ENCODE results near the gene ATP1B1. TPM values are rescaled to one million over a fixed set of nuclear protein-coding genes. Genes with fewer than 3 reads are reported as not detected.

The ATP1B1 gene
- total and polyA plus RNA-seq, 2 experiments from 2014 or later: 51.0 to 73.4 TPM

- Histone ChIP-seq H3K36me3 (ENCODE audit: insufficient read depth) (peaks cover 36% of the 10 kb centered on the region), H3K4me3 (no peak overlapping the region), H3K27me3 (ENCODE audit: insufficient read depth) (no peaks in the 10 kb centered on the region), H3K4me1 (ENCODE audit: insufficient read depth) (no peaks in the 10 kb centered on the region), H3K79me2 (replicated peaks; ENCODE audit: insufficient read depth) (peaks cover 16% of the 10 kb centered on the region), H4K20me1 (replicated peaks; ENCODE audit: insufficient read depth) (0 out of 2 replicates have a peak, but pooled peaks cover 6% of the 10 kb centered on the region), H2AFZ (no peak overlapping the region), H3K27ac (ENCODE audit: low read depth) (no peak overlapping the region), H3K9me2 (ENCODE audit: insufficient read depth) (no peaks in the 10 kb centered on the region), H3F3A (replicated peaks; ENCODE audit: low read depth) (no peaks in the 10 kb centered on the region), H3K4me2 (no peak overlapping the region)
- ATAC-seq (no peak), DNase-seq (ENCODE audit: low spot score) (no peak)
- no peak overlapping the region for H3K4me3 Mint-ChIP-seq
- no peak overlapping the region for H3K27ac Mint-ChIP-seq
- no peaks in the 10 kb centered on the region for H3K4me1 Mint-ChIP-seq
- no peak for TF ChIP-seq ETS1 (IDR thresholded peaks at IDR 0.05)
- TF ChIP-seq CREB1 (CRISPR knock-in tag; IDR thresholded peaks at IDR 0.05; ENCODE audit: low read depth): no peak
- no peak for TF ChIP-seq REST (IDR thresholded peaks at IDR 0.05; ENCODE audit: unreplicated experiment)
- no peak for TF ChIP-seq STAT1 (IDR thresholded peaks at IDR 0.05; ENCODE audit: unreplicated experiment)
- no peak for TF ChIP-seq EZH2 (IDR thresholded peaks at IDR 0.05; ENCODE audit: low read depth, unreplicated experiment)
- TF ChIP-seq NANOG (IDR thresholded peaks at IDR 0.05; ENCODE audit: borderline replicate concordance): no peak
- TF ChIP-seq EZH2phosphoT487 (IDR thresholded peaks at IDR 0.05; ENCODE audit: unreplicated experiment): no peak
- TF ChIP-seq POLR2AphosphoS5 (IDR thresholded peaks at IDR 0.05; ENCODE audit: low read depth): no peak
- no peak for TF ChIP-seq ZNF114 (CRISPR knock-in tag; IDR thresholded peaks at IDR 0.05)
- TF ChIP-seq ZNF462 (CRISPR knock-in tag; IDR thresholded peaks at IDR 0.05): no peak
- no peak for TF ChIP-seq ZNF331 (CRISPR knock-in tag; IDR thresholded peaks at IDR 0.05; ENCODE audit: low read depth)
- TF ChIP-seq CTCF (conservative IDR thresholded peaks at IDR 0.05; ENCODE audit: low read depth in 2 of 2): no peak
- no peak for TF ChIP-seq JUNB (IDR thresholded peaks at IDR 0.05; ENCODE audit: unreplicated experiment)
- peaks cover 71% of the 10 kb centered on the region for H3K36me3 Mint-ChIP-seq (ENCODE audit: low read depth)
- H3K9me3 Mint-ChIP-seq: no peaks in the 10 kb centered on the region
- no peaks in the 10 kb centered on the region for H3K27me3 Mint-ChIP-seq (ENCODE audit: insufficient read depth, low read depth, poor library complexity)
These were observed 20.8 kb downstream of the ATP1B1 start for GRCh38 chr1:169127305-169127704.

Data from GM23338 (cell line).